SK-N-SH (cell line): ENCODE measurements around the gene ATP11C. TPM values are rescaled to one million over a fixed set of nuclear protein-coding genes. Genes with fewer than 3 reads are reported as not detected.

ENCODE experiments used
- CTCF ChIA-PET: fragments of 300-600, 350-600 bp; formaldehyde crosslinking; extraction: SDS; loops from one replicate; lab custom pipeline; 2021; lab: Yijun Ruan, JAX
- POLR2A ChIA-PET: fragments of 350-600 bp; sonication (Branson Sonifier 250); formaldehyde crosslinking; extraction: SDS; loops from one replicate; lab custom pipeline; 2020; ENCODE audit warnings: antibody characterized with exemption, inconsistent platforms; lab: Yijun Ruan, JAX
- DNase-seq: peaks from one replicate; pipeline ENCODE4 v3.0.0; 2012
- H2AFZ ChIP-seq: fragments of 200-600 bp; sonication (generic); 2 replicates; pipeline ENCODE4 v1.8.1; 2016; ENCODE audit warnings: antibody characterized with exemption, mild to moderate bottlenecking, low read depth
- H3F3A ChIP-seq: fragments of 200-600 bp; sonication (generic); replicated peaks from 2 replicates; pipeline ENCODE3; 2016; ENCODE audit warnings: antibody characterized with exemption, mild to moderate bottlenecking; ENCODE audit not compliant: insufficient read depth
- H3K27ac ChIP-seq, 2 experiments: fragments of 200-500 bp in 1 of 2; fragments of 200-600 bp in 1 of 2; sonication (Bioruptor generic) in 1 of 2; sonication (generic), shearing (Covaris generic) in 1 of 2; 2 replicates each; pipeline versions ENCODE4 v1.5.1 to v1.6.1; 2014 to 2016; ENCODE audit warnings: low read depth in 2 of 2, inconsistent platforms in 1 of 2, low read length in 1 of 2, mild to moderate bottlenecking in 1 of 2, mixed read lengths in 1 of 2
- H3K27me3 ChIP-seq: fragments of 200-600 bp; sonication (generic), shearing (Covaris generic); 2 replicates; pipeline ENCODE4 v1.6.1; 2016; ENCODE audit warnings: mixed run types; ENCODE audit not compliant: insufficient read depth
- H3K36me3 ChIP-seq, 2 experiments: fragments of 200-500 bp in 1 of 2; fragments of 200-600 bp in 1 of 2; sonication (Bioruptor generic) in 1 of 2; sonication (generic) in 1 of 2; replicated peaks in 1 of 2; 2 replicates each; pipeline versions ENCODE3 to v1.5.1; 2014 to 2016; ENCODE audit warnings: low read length in 1 of 2, mild to moderate bottlenecking in 1 of 2; ENCODE audit not compliant: insufficient read depth in 2 of 2, control insufficient read depth in 1 of 2
- H3K4me1 ChIP-seq, 2 experiments: fragments of 200-500 bp in 1 of 2; fragments of 200-600 bp in 1 of 2; sonication (Bioruptor generic) in 1 of 2; sonication (generic), shearing (Covaris generic) in 1 of 2; 2 replicates each; pipeline versions ENCODE4 v1.5.1 to v1.6.1; 2014 to 2016; ENCODE audit warnings: low read depth in 1 of 2, low read length in 1 of 2, mixed run types in 1 of 2; ENCODE audit not compliant: insufficient read depth in 2 of 2, control insufficient read depth in 1 of 2
- H3K4me2 ChIP-seq: fragments of 200-600 bp; sonication (generic), shearing (Covaris generic); 2 replicates; pipeline ENCODE4 v1.6.1; 2017; ENCODE audit warnings: mixed run types
- H3K4me3 ChIP-seq, 2 experiments: fragments of 200-500 bp in 1 of 2; fragments of 200-600 bp in 1 of 2; sonication (Bioruptor generic) in 1 of 2; sonication (generic), shearing (Covaris generic) in 1 of 2; 2 replicates each; pipeline versions ENCODE4 v1.5.1 to v1.8.1; 2014 to 2016; ENCODE audit warnings: low read depth in 2 of 2, inconsistent platforms in 1 of 2, low read length in 1 of 2, mild to moderate bottlenecking in 1 of 2, mixed read lengths in 1 of 2, moderate library complexity in 1 of 2
- H3K79me2 ChIP-seq: fragments of 200-600 bp; sonication (generic); 2 replicates; pipeline ENCODE4 v1.8.1; 2017; ENCODE audit warnings: mild to moderate bottlenecking; ENCODE audit not compliant: insufficient read depth
- H3K9ac ChIP-seq: fragments of 200-600 bp; sonication (generic); 2 replicates; pipeline ENCODE4 v1.6.1; 2017; ENCODE audit warnings: mixed run types
- H3K9me2 ChIP-seq: fragments of 200-600 bp; sonication (generic); 2 replicates; pipeline ENCODE4 v1.6.1; 2017; ENCODE audit warnings: mixed run types
- H3K9me3 ChIP-seq: fragments of 200-600 bp; sonication (generic); 2 replicates; pipeline ENCODE4 v1.6.1; 2017; ENCODE audit warnings: mixed run types, mild to moderate bottlenecking, moderate library complexity
- H4K20me1 ChIP-seq: fragments of 200-600 bp; sonication (generic); 2 replicates; pipeline ENCODE4 v1.6.1; 2017; ENCODE audit warnings: mild to moderate bottlenecking, mixed run types; ENCODE audit not compliant: insufficient read depth
- FOXM1 ChIP-seq: IDR thresholded peaks from 2 replicates; pipeline ENCODE4 v1.4.0; 2012; ENCODE audit warnings: low read depth, mild to moderate bottlenecking
- GABPA ChIP-seq: IDR thresholded peaks from 2 replicates; pipeline ENCODE4 v1.4.0; 2012; ENCODE audit warnings: low read depth, mild to moderate bottlenecking
- GATA2 ChIP-seq: sonication (generic); formaldehyde crosslinking; IDR thresholded peaks from 2 replicates; pipeline ENCODE4 v1.5.0; 2020; ENCODE audit warnings: mild to moderate bottlenecking, missing genetic modification reagents
- POLR2AphosphoS5 ChIP-seq: IDR thresholded peaks from 2 replicates; pipeline ENCODE4 v1.6.1; 2012; ENCODE audit warnings: low read depth, low read length
- SMC3 ChIP-seq: IDR thresholded peaks from 2 replicates; pipeline ENCODE4 v1.6.1; 2012; ENCODE audit warnings: low read depth, low read length, improper control_type of control experiment
- TCF12 ChIP-seq: IDR thresholded peaks from 2 replicates; pipeline ENCODE4 v1.4.0; 2012
- USF2 ChIP-seq: fragments of 150-350 bp; IDR thresholded peaks from 2 replicates; pipeline ENCODE4 v1.6.1; 2017; ENCODE audit warnings: antibody characterized with exemption, low read length, low read depth, borderline replicate concordance
- YY1 ChIP-seq: IDR thresholded peaks from 2 replicates; pipeline ENCODE4 v1.4.0; 2012; ENCODE audit warnings: low read depth, mild to moderate bottlenecking
- ZBTB33 ChIP-seq: IDR thresholded peaks from 2 replicates; pipeline ENCODE4 v1.4.0; 2012; ENCODE audit warnings: low read depth, borderline replicate concordance
- WGBS: methylation state at CpG from one replicate; pipeline ENCODE4 v1.1.6; 2017; ENCODE audit warnings: low lambda C conversion rate; 5-methylcytosine and 5-hydroxymethylcytosine counted together
- polyA plus RNA-seq, 3 experiments: library from polyadenylated mRNA; depleted of rRNA; stranded (reverse); fragments of >200 nt; gene quantifications; 2 replicates each; pipeline ENCODE4 v1.2.3, GENCODE V29; 2012

ATP11C gene
- polyA plus RNA-seq, 1 of the 3 experiments (the other 2 are of a cell fraction) = 18.5 TPM

GRCh38 chrX:139692908-139693307 is 239.9 kb downstream of the ATP11C start:
- H3K9me3 ChIP-seq = no peaks in the 10 kb centered on the region
- CTCF ChIA-PET = no interaction called here
- H2AFZ ChIP-seq = no peak overlapping the region
- H3K79me2 ChIP-seq = no peaks in the 10 kb centered on the region
- TF ChIP-seq YY1 (no peak), ZBTB33 (no peak), POLR2AphosphoS5 (no peak), GABPA (no peak), SMC3 (no peak), USF2 (no peak)
- H4K20me1 ChIP-seq = no peaks in the 10 kb centered on the region
- H3K36me3 ChIP-seq = no peaks in the 10 kb centered on the region
- no peak for DNase-seq
- no peak overlapping the region for H3K9ac ChIP-seq
- H3K4me3 ChIP-seq = no peak overlapping the region
- no peak overlapping the region for H3K27ac ChIP-seq
- H3K27me3 ChIP-seq = peaks cover 26% of the 10 kb centered on the region; the same call in 1 of the 2 replicates
- no peaks in the 10 kb centered on the region; a peak in 1 of 4 replicates for H3K4me1 ChIP-seq
- H3F3A ChIP-seq = no peaks in the 10 kb centered on the region
- no peaks in the 10 kb centered on the region for H3K9me2 ChIP-seq
- H3K4me2 ChIP-seq = peak overlapping the region; percentile 66; the same call in 1 of the 2 replicates
- POLR2A ChIA-PET = no interaction called here
- 59% methylated on average over 8 of the region's 8 CpGs for WGBS

- CTCF ChIA-PET = no interaction called here
- Histone ChIP-seq H3F3A (no peaks in the 10 kb centered on the region), H4K20me1 (no peaks in the 10 kb centered on the region), H3K27ac (no peak overlapping the region), H3K27me3 (peaks cover 26% of the 10 kb centered on the region; the same call in 1 of the 2 replicates), H3K79me2 (no peaks in the 10 kb centered on the region), H3K4me3 (peak overlapping the region in 1 of 2 experiments; percentile 46; a peak in 1 of 4 replicates), H2AFZ (no peak overlapping the region), H3K4me2 (peak overlapping the region; percentile 66), H3K4me1 (no peaks in the 10 kb centered on the region; a peak in 1 of 4 replicates), H3K36me3 (no peaks in the 10 kb centered on the region), H3K9me2 (no peaks in the 10 kb centered on the region), H3K9me3 (no peaks in the 10 kb centered on the region), H3K9ac (no peak overlapping the region)
- DNase-seq = no peak
- TF ChIP-seq FOXM1 = no peak
- WGBS = 58% methylated on average over 2 of the region's 11 CpGs
- POLR2A ChIA-PET = no interaction called here
Observed at GRCh38 chrX:139692506-139692849, 240.4 kb downstream of the ATP11C start.

GRCh38 chrX:139691843-139692505 is 240.9 kb downstream of the ATP11C start:
- H3K36me3 ChIP-seq = no peaks in the 10 kb centered on the region
- H3K4me3 ChIP-seq = peak overlapping the region; percentile 29 to 46; a peak in 2 of 4 replicates
- H4K20me1 ChIP-seq = no peaks in the 10 kb centered on the region
- no peaks in the 10 kb centered on the region for H3K79me2 ChIP-seq
- peak overlapping the region; percentile 63; the same call in 1 of the 2 replicates for H2AFZ ChIP-seq
- ChIA-PET CTCF (no interaction called here), POLR2A (no interaction called here)
- peak overlapping the region; percentile 66 for H3K4me2 ChIP-seq
- peak; percentile 36 for DNase-seq
- no peaks in the 10 kb centered on the region; a peak in 1 of 4 replicates for H3K4me1 ChIP-seq
- no peak overlapping the region for H3K9ac ChIP-seq
- H3F3A ChIP-seq = no peaks in the 10 kb centered on the region
- WGBS = 1% methylated on average over 13 of the region's 52 CpGs
- no peak for TF ChIP-seq GATA2
- TF ChIP-seq TCF12 = no peak
- TF ChIP-seq YY1 = no peak
- no peaks in the 10 kb centered on the region for H3K9me3 ChIP-seq
- no peak overlapping the region for H3K27ac ChIP-seq
- H3K9me2 ChIP-seq = no peaks in the 10 kb centered on the region
- peaks cover 26% of the 10 kb centered on the region; the same call in 1 of the 2 replicates for H3K27me3 ChIP-seq
